SK-N-SH (cell line): ENCODE results near the gene MAP2K5. TPM values are rescaled to one million over a fixed set of nuclear protein-coding genes. Genes with fewer than 3 reads are reported as not detected.

ENCODE experiments used
- CTCF ChIA-PET: fragments of 300-600, 350-600 bp; formaldehyde crosslinking; extraction: SDS; loops from one replicate; lab custom pipeline; 2021; lab: Yijun Ruan, JAX
- POLR2A ChIA-PET: fragments of 350-600 bp; sonication (Branson Sonifier 250); formaldehyde crosslinking; extraction: SDS; loops from one replicate; lab custom pipeline; 2020; ENCODE audit warnings: antibody characterized with exemption, inconsistent platforms; lab: Yijun Ruan, JAX
- DNase-seq: peaks from one replicate; pipeline ENCODE4 v3.0.0; 2012
- H2AFZ ChIP-seq: fragments of 200-600 bp; sonication (generic); 2 replicates; pipeline ENCODE4 v1.8.1; 2016; ENCODE audit warnings: antibody characterized with exemption, mild to moderate bottlenecking, low read depth
- H3F3A ChIP-seq: fragments of 200-600 bp; sonication (generic); replicated peaks from 2 replicates; pipeline ENCODE3; 2016; ENCODE audit warnings: antibody characterized with exemption, mild to moderate bottlenecking; ENCODE audit not compliant: insufficient read depth
- H3K27ac ChIP-seq, 2 experiments: fragments of 200-500 bp in 1 of 2; fragments of 200-600 bp in 1 of 2; sonication (Bioruptor generic) in 1 of 2; sonication (generic), shearing (Covaris generic) in 1 of 2; 2 replicates each; pipeline versions ENCODE4 v1.5.1 to v1.6.1; 2014 to 2016; ENCODE audit warnings: low read depth in 2 of 2, inconsistent platforms in 1 of 2, low read length in 1 of 2, mild to moderate bottlenecking in 1 of 2, mixed read lengths in 1 of 2
- H3K27me3 ChIP-seq: fragments of 200-600 bp; sonication (generic), shearing (Covaris generic); 2 replicates; pipeline ENCODE4 v1.6.1; 2016; ENCODE audit warnings: mixed run types; ENCODE audit not compliant: insufficient read depth
- H3K36me3 ChIP-seq, 2 experiments: fragments of 200-500 bp in 1 of 2; fragments of 200-600 bp in 1 of 2; sonication (Bioruptor generic) in 1 of 2; sonication (generic) in 1 of 2; replicated peaks in 1 of 2; 2 replicates each; pipeline versions ENCODE3 to v1.5.1; 2014 to 2016; ENCODE audit warnings: low read length in 1 of 2, mild to moderate bottlenecking in 1 of 2; ENCODE audit not compliant: insufficient read depth in 2 of 2, control insufficient read depth in 1 of 2
- H3K4me1 ChIP-seq, 2 experiments: fragments of 200-500 bp in 1 of 2; fragments of 200-600 bp in 1 of 2; sonication (Bioruptor generic) in 1 of 2; sonication (generic), shearing (Covaris generic) in 1 of 2; 2 replicates each; pipeline versions ENCODE4 v1.5.1 to v1.6.1; 2014 to 2016; ENCODE audit warnings: low read depth in 1 of 2, low read length in 1 of 2, mixed run types in 1 of 2; ENCODE audit not compliant: insufficient read depth in 2 of 2, control insufficient read depth in 1 of 2
- H3K4me2 ChIP-seq: fragments of 200-600 bp; sonication (generic), shearing (Covaris generic); 2 replicates; pipeline ENCODE4 v1.6.1; 2017; ENCODE audit warnings: mixed run types
- H3K4me3 ChIP-seq, 2 experiments: fragments of 200-500 bp in 1 of 2; fragments of 200-600 bp in 1 of 2; sonication (Bioruptor generic) in 1 of 2; sonication (generic), shearing (Covaris generic) in 1 of 2; 2 replicates each; pipeline versions ENCODE4 v1.5.1 to v1.8.1; 2014 to 2016; ENCODE audit warnings: low read depth in 2 of 2, inconsistent platforms in 1 of 2, low read length in 1 of 2, mild to moderate bottlenecking in 1 of 2, mixed read lengths in 1 of 2, moderate library complexity in 1 of 2
- H3K79me2 ChIP-seq: fragments of 200-600 bp; sonication (generic); 2 replicates; pipeline ENCODE4 v1.8.1; 2017; ENCODE audit warnings: mild to moderate bottlenecking; ENCODE audit not compliant: insufficient read depth
- H3K9ac ChIP-seq: fragments of 200-600 bp; sonication (generic); 2 replicates; pipeline ENCODE4 v1.6.1; 2017; ENCODE audit warnings: mixed run types
- H3K9me2 ChIP-seq: fragments of 200-600 bp; sonication (generic); 2 replicates; pipeline ENCODE4 v1.6.1; 2017; ENCODE audit warnings: mixed run types
- H3K9me3 ChIP-seq: fragments of 200-600 bp; sonication (generic); 2 replicates; pipeline ENCODE4 v1.6.1; 2017; ENCODE audit warnings: mixed run types, mild to moderate bottlenecking, moderate library complexity
- H4K20me1 ChIP-seq: fragments of 200-600 bp; sonication (generic); 2 replicates; pipeline ENCODE4 v1.6.1; 2017; ENCODE audit warnings: mild to moderate bottlenecking, mixed run types; ENCODE audit not compliant: insufficient read depth
- CHD2 ChIP-seq: fragments of 150-350 bp; IDR thresholded peaks from 2 replicates; pipeline ENCODE4 v1.6.1; 2018; ENCODE audit warnings: low read length; ENCODE audit not compliant: partially characterized antibody
- FOXM1 ChIP-seq: IDR thresholded peaks from 2 replicates; pipeline ENCODE4 v1.4.0; 2012; ENCODE audit warnings: low read depth, mild to moderate bottlenecking
- GABPA ChIP-seq: IDR thresholded peaks from 2 replicates; pipeline ENCODE4 v1.4.0; 2012; ENCODE audit warnings: low read depth, mild to moderate bottlenecking
- IRF3 ChIP-seq: fragments of 150-350 bp; IDR thresholded peaks from 2 replicates; pipeline ENCODE4 v1.6.1; 2016; ENCODE audit warnings: mild to moderate bottlenecking, low read depth, low read length
- MAX ChIP-seq: IDR thresholded peaks from 2 replicates; pipeline ENCODE4 v1.4.0; 2012; ENCODE audit warnings: low read depth
- PBX3 ChIP-seq: IDR thresholded peaks from 2 replicates; pipeline ENCODE4; 2012
- POLR2AphosphoS5 ChIP-seq: IDR thresholded peaks from 2 replicates; pipeline ENCODE4 v1.6.1; 2012; ENCODE audit warnings: low read depth, low read length
- RAD21 ChIP-seq: IDR thresholded peaks from 2 replicates; pipeline ENCODE4 v1.6.1; 2012; ENCODE audit warnings: mild to moderate bottlenecking, low read length
- RFX5 ChIP-seq: IDR thresholded peaks from 2 replicates; pipeline ENCODE4 v1.6.1; 2012; ENCODE audit warnings: mild to moderate bottlenecking, improper control_type of control experiment, low read length
- RXRA ChIP-seq: IDR thresholded peaks from 2 replicates; pipeline ENCODE4 v1.4.0; 2012; ENCODE audit warnings: low read depth, mild to moderate bottlenecking, borderline replicate concordance
- TAF1 ChIP-seq: IDR thresholded peaks from 2 replicates; pipeline ENCODE4 v1.6.1; 2012; ENCODE audit warnings: low read depth, mild to moderate bottlenecking, low read length, moderate library complexity, borderline replicate concordance
- TCF12 ChIP-seq: IDR thresholded peaks from 2 replicates; pipeline ENCODE4 v1.4.0; 2012
- TEAD4 ChIP-seq: IDR thresholded peaks from 2 replicates; pipeline ENCODE4 v1.4.0; 2012; ENCODE audit warnings: mild to moderate bottlenecking, borderline replicate concordance; ENCODE audit not compliant: insufficient read depth
- USF1 ChIP-seq: IDR thresholded peaks from 2 replicates; pipeline ENCODE4 v1.4.0; 2012; ENCODE audit warnings: low read depth, borderline replicate concordance
- YY1 ChIP-seq: IDR thresholded peaks from 2 replicates; pipeline ENCODE4 v1.4.0; 2012; ENCODE audit warnings: low read depth, mild to moderate bottlenecking
- WGBS: methylation state at CpG from one replicate; pipeline ENCODE4 v1.1.6; 2017; ENCODE audit warnings: low lambda C conversion rate; 5-methylcytosine and 5-hydroxymethylcytosine counted together
- polyA plus RNA-seq, 3 experiments: library from polyadenylated mRNA; depleted of rRNA; stranded (reverse); fragments of >200 nt; gene quantifications; 2 replicates each; pipeline ENCODE4 v1.2.3, GENCODE V29; 2012

The MAP2K5 gene
- polyA plus RNA-seq, 1 of the 3 experiments (the other 2 are of a cell fraction), result 6.2 TPM

- TF ChIP-seq PBX3, result no peak
- no peak for TF ChIP-seq IRF3
Measured at GRCh38 chr15:67579967-67580366, 37.5 kb downstream of the MAP2K5 start (continued).

- 92% methylated on average over 2 of the region's 2 CpGs for WGBS
- CTCF ChIA-PET, result interaction anchor here (1.5 kb wide), 1 partner anchor 13 kb away, joined by 3 read pairs; no protein-coding TSS in a partner anchor
Measured at GRCh38 chr15:67584157-67584556, 41.7 kb downstream of the MAP2K5 start.

GRCh38 chr15:67585681-67586080 is 43.2 kb downstream of the MAP2K5 start:
- H3F3A ChIP-seq, result no peaks in the 10 kb centered on the region
- no peak overlapping the region for H2AFZ ChIP-seq
- H3K9me2 ChIP-seq, result no peaks in the 10 kb centered on the region
- no peaks in the 10 kb centered on the region for H3K4me1 ChIP-seq
- TF ChIP-seq TAF1 (no peak), CHD2 (no peak), MAX (no peak), FOXM1 (no peak), TEAD4 (no peak), POLR2AphosphoS5 (no peak), YY1 (no peak), USF1 (no peak), RXRA (no peak), RFX5 (no peak), RAD21 (no peak), TCF12 (no peak), GABPA (no peak)
- TF ChIP-seq, all 33 proteins: peak for 0
- H3K9ac ChIP-seq, result no peak overlapping the region
- ChIA-PET CTCF (interaction anchor here (0.8 to 1.6 kb wide), 3 partner anchors 15 to 37 kb away, joined by 3 to 6 read pairs (median 4); no protein-coding TSS in a partner anchor), POLR2A (no interaction called here)
- no peak overlapping the region for H3K4me3 ChIP-seq
- H3K36me3 ChIP-seq, result peaks cover 20 to 28% of the 10 kb centered on the region in 2 experiments
- WGBS, result 93% methylated on average over 4 of the region's 4 CpGs
- DNase-seq, result no peak
- H3K79me2 ChIP-seq, result no peaks in the 10 kb centered on the region
- H3K9me3 ChIP-seq, result no peaks in the 10 kb centered on the region
- no peaks in the 10 kb centered on the region for H4K20me1 ChIP-seq
- H3K27ac ChIP-seq, result no peak overlapping the region
- no peaks in the 10 kb centered on the region for H3K27me3 ChIP-seq
- no peak overlapping the region for H3K4me2 ChIP-seq

More at GRCh38 chr15:67584157-67584556, 41.7 kb downstream of the MAP2K5 start:
- H3K4me2 ChIP-seq, result no peak overlapping the region
- TF ChIP-seq TAF1, result no peak
- no peak for TF ChIP-seq MAX
- H3K27me3 ChIP-seq, result no peaks in the 10 kb centered on the region
- no peak overlapping the region for H3K4me3 ChIP-seq
- no peaks in the 10 kb centered on the region for H3K9me2 ChIP-seq
- no peaks in the 10 kb centered on the region for H4K20me1 ChIP-seq
- H2AFZ ChIP-seq, result no peak overlapping the region
- DNase-seq, result no peak
- POLR2A ChIA-PET, result no interaction called here
- H3K4me1 ChIP-seq, result no peaks in the 10 kb centered on the region
- H3K9ac ChIP-seq, result no peak overlapping the region
- no peak overlapping the region for H3K27ac ChIP-seq
- H3K79me2 ChIP-seq, result no peaks in the 10 kb centered on the region
- no peaks in the 10 kb centered on the region for H3F3A ChIP-seq
- peaks cover 17 to 24% of the 10 kb centered on the region in 2 experiments for H3K36me3 ChIP-seq
- no peaks in the 10 kb centered on the region for H3K9me3 ChIP-seq
